Esophagus muscularis mucosa (tissue), 4 donors: ENCODE results near the gene CYP26B1. TPM values are rescaled to one million over a fixed set of nuclear protein-coding genes. Genes with fewer than 3 reads are reported as not detected.
A peak's percentile ranks its signal among the peaks of the same experiment; 100 is the strongest.

Source experiments
- DNase-seq: peaks from one replicate; pipeline ENCODE4 v3.0.0-alpha.2; 2017; ENCODE audit errors: extremely low spot score
- H3K27ac ChIP-seq, 4 donors: fragments of 200-600 bp; sonication (generic); replicated peaks in 1 of 4; 1 replicate in 3 of 4; 2 replicates in 1 of 4; pipeline ENCODE4 v1.5.1; 2016 to 2019; ENCODE audit warnings: mild to moderate bottlenecking in 1 of 4
- H3K27me3 ChIP-seq, 4 donors: fragments of 200-600 bp; sonication (generic); one replicate each; pipeline versions ENCODE4 v1.5.1 to v1.6.0; 2016 to 2019
- H3K36me3 ChIP-seq, 4 donors: fragments of 200-600 bp; sonication (generic); one replicate each; pipeline ENCODE4 v1.5.1; 2016 to 2019
- H3K4me1 ChIP-seq, 4 donors: fragments of 200-600 bp; sonication (generic); one replicate each; pipeline ENCODE4 v1.5.1; 2016 to 2019
- H3K4me3 ChIP-seq, 4 donors: fragments of 200-600 bp; sonication (generic); 1 replicate in 2 of 4; 2 replicates in 2 of 4; pipeline ENCODE4 v1.5.1; 2016 to 2019; ENCODE audit warnings: mild to moderate bottlenecking in 4 of 4, moderate library complexity in 1 of 4
- H3K9me3 ChIP-seq, 4 donors: fragments of 200-600 bp; sonication (generic); 1 replicate in 3 of 4; 2 replicates in 1 of 4; pipeline ENCODE4 v1.5.1; 2016 to 2019
- CTCF ChIP-seq, 3 experiments: fragments of 200-600 bp in 2 of 3; fragments of 450-650 bp in 1 of 3; sonication (generic) in 2 of 3; IDR thresholded peaks; one replicate each; pipeline ENCODE4 v1.5.1; 2017 to 2019; ENCODE audit warnings: antibody characterized with exemption in 3 of 3, mild to moderate bottlenecking in 2 of 3, moderate library complexity in 1 of 3
- EP300 ChIP-seq: sonication (generic); formaldehyde crosslinking; IDR thresholded peaks from one replicate; pipeline ENCODE4 v1.6.1; 2017; ENCODE audit warnings: antibody characterized with exemption
- POLR2A ChIP-seq: fragments of 450-650 bp; IDR thresholded peaks from one replicate; pipeline ENCODE4 v1.6.1; 2017; ENCODE audit warnings: antibody characterized with exemption, moderate library complexity, mild to moderate bottlenecking, low read depth
- POLR2AphosphoS5 ChIP-seq, 2 donors: sonication (generic); formaldehyde crosslinking; IDR thresholded peaks; one replicate each; pipeline ENCODE4 v1.6.1; 2017; ENCODE audit warnings: antibody characterized with exemption in 2 of 2
- WGBS: methylation state at CpG from one replicate; pipeline ENCODE4 v1.1.5; 2018; 5-methylcytosine and 5-hydroxymethylcytosine counted together
- intact Hi-C: fragments of 100-400 bp; cut with DNase I; formaldehyde crosslinking; loops from one replicate; pipeline ENCODE4 v1.15.1; 2023
- total RNA-seq, 4 donors: library from RNA; depleted of rRNA; stranded (reverse); fragments of >200 nt; gene quantifications; one replicate each; pipeline versions ENCODE4 v1.1.0 to v1.2.1, GENCODE V29; 2016

The CYP26B1 gene
- total RNA-seq, result 1 to 10 TPM; 1.2 to 3.6 (median 2.4) TPM

GRCh38 chr2:72147303-72147971 is at the start of gene CYP26B1:
CYP26B1 (minus strand) TSS chr2:72147862; CDS start chr2:72147834, 28 bp downstream.
- intact Hi-C loops, result loop anchor here (5.0 to 10.0 kb wide), 2 partner anchors 220 to 597 kb away; no protein-coding TSS in a partner anchor
- no peaks in the 10 kb centered on the region for H3K36me3 ChIP-seq
- TF ChIP-seq POLR2A (no peak), EP300 (no peak), POLR2AphosphoS5 (IDR thresholded peaks at IDR 0.05) (no peak), CTCF (IDR thresholded peaks at IDR 0.05) (no peak)
- peak within 1 kb of the TSS; percentile 52 to 61 (median 56) for H3K4me3 ChIP-seq
- H3K27me3 ChIP-seq, result peaks cover 11 to 84% (median 52%) of the 10 kb centered on the region in 4 donors
- H3K9me3 ChIP-seq, result no peaks in the 10 kb centered on the region
- 4% methylated on average over 26 of the region's 69 CpGs for WGBS
- no peak within 1 kb of the TSS for H3K27ac ChIP-seq
- peak; percentile 62 for DNase-seq
- peaks cover 67 to 81% (median 78%) of the 10 kb centered on the region in 4 donors for H3K4me1 ChIP-seq

- H3K4me1 ChIP-seq, result no peaks in the 10 kb centered on the region
- DNase-seq, result peak; percentile 1
- TF ChIP-seq POLR2AphosphoS5 (IDR thresholded peaks at IDR 0.05) (no peak), EP300 (no peak), CTCF (IDR thresholded peaks at IDR 0.05) (no peak), POLR2A (no peak)
- H3K4me3 ChIP-seq, result no peak overlapping the region
- H3K9me3 ChIP-seq, result no peaks in the 10 kb centered on the region
- no peaks in the 10 kb centered on the region for H3K36me3 ChIP-seq
- H3K27me3 ChIP-seq, result no peaks in the 10 kb centered on the region
- H3K27ac ChIP-seq, result no peak overlapping the region
- intact Hi-C loops, result no loop called here
These were observed 46.1 kb upstream of the CYP26B1 start for GRCh38 chr2:72193723-72194122.

GRCh38 chr2:72191441-72191840 is 43.8 kb upstream of the CYP26B1 start:
- TF ChIP-seq CTCF (IDR thresholded peaks at IDR 0.05), result no peak
- TF ChIP-seq EP300, result no peak
- TF ChIP-seq POLR2A, result no peak
- TF ChIP-seq POLR2AphosphoS5 (IDR thresholded peaks at IDR 0.05), result no peak
- Histone ChIP-seq H3K36me3 (no peaks in the 10 kb centered on the region), H3K9me3 (no peaks in the 10 kb centered on the region), H3K4me3 (no peak overlapping the region), H3K27ac (no peak overlapping the region), H3K4me1 (no peaks in the 10 kb centered on the region), H3K27me3 (no peaks in the 10 kb centered on the region)
- intact Hi-C loops, result no loop called here
- WGBS, result 56% methylated on average over 1 of the region's 1 CpG
- DNase-seq, result peak; percentile 12

- Histone ChIP-seq H3K9me3 (no peaks in the 10 kb centered on the region), H3K36me3 (no peaks in the 10 kb centered on the region), H3K4me1 (peaks cover 0 to 11% (median 6%) of the 10 kb centered on the region in 4 donors), H3K27ac (no peak overlapping the region), H3K27me3 (no peaks in the 10 kb centered on the region), H3K4me3 (no peak overlapping the region)
- TF ChIP-seq POLR2A (no peak), CTCF (IDR thresholded peaks at IDR 0.05) (no peak), POLR2AphosphoS5 (IDR thresholded peaks at IDR 0.05) (no peak), EP300 (no peak)
- 47% methylated on average over 1 of the region's 1 CpG for WGBS
- DNase-seq, result no peak
- intact Hi-C loops, result no loop called here
These were observed 37.5 kb upstream of the CYP26B1 start for GRCh38 chr2:72185206-72185605.

- WGBS, result 96% methylated on average over 2 of the region's 2 CpGs
- intact Hi-C loops, result no loop called here
- no peak overlapping the region for H3K4me3 ChIP-seq
- H3K9me3 ChIP-seq, result no peaks in the 10 kb centered on the region
- DNase-seq, result peak; percentile 42
- H3K36me3 ChIP-seq, result peaks cover 0 to 13% (median 12%) of the 10 kb centered on the region in 4 donors
- H3K27ac ChIP-seq, result no peak overlapping the region
- H3K4me1 ChIP-seq, result peaks cover 0 to 11% (median 6%) of the 10 kb centered on the region in 4 donors
- TF ChIP-seq POLR2AphosphoS5 (IDR thresholded peaks at IDR 0.05) (no peak), CTCF (IDR thresholded peaks at IDR 0.05) (no peak), POLR2A (no peak), EP300 (no peak)
- no peaks in the 10 kb centered on the region for H3K27me3 ChIP-seq
These were observed 35.8 kb upstream of the CYP26B1 start for GRCh38 chr2:72183466-72183865.
